Measurements from ENCODE around the gene STARD4.

The STARD4 gene

DNA sequence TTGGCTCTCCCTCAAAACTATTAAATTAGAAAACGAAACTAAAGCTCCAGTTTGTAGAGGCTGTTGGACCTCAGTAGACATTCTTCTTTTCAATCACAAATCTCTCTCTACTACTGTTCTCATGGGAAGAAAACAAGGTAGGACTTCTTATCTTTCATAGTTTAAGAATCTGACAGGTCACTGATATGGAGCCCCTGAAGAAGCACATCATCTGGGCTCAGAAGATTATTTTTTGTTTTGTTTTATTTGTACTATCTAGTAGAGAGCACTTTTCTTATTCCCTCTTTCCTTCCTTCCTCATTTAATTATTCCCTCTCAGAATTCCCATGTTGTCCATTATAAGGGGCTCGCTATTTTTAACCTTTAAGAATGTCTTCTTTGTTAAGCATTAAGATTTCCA, 26.3 kb downstream of the STARD4 start:
- DNase-seq (ENCODE audit: low read depth, low spot score) = no peak
- H3K4me3 ChIP-seq (ENCODE audit: low read length) = no peak overlapping the region

DNA sequence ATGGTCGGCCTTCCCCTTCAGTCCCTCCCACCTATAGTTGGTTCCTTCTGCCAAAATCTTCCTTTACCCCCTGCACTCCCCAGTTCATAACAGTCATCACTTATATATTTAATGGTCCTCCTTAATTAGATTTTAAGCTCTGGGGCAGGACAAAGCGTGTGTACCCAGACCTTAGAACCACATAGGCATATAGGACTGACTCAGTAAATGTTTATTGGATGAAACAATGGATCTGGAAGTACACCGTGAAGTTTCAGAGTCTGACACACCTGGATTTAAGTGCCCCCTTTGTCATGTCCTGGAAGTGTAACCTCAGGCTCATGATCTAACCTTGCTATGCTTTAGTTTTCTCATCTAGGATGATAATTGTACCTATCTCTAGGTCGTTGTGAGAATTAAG, 32.0 kb downstream of the STARD4 start:
- no peak overlapping the region for H3K4me3 ChIP-seq (ENCODE audit: low read length)
- no peak for DNase-seq (ENCODE audit: low read depth, low spot score)

DNA sequence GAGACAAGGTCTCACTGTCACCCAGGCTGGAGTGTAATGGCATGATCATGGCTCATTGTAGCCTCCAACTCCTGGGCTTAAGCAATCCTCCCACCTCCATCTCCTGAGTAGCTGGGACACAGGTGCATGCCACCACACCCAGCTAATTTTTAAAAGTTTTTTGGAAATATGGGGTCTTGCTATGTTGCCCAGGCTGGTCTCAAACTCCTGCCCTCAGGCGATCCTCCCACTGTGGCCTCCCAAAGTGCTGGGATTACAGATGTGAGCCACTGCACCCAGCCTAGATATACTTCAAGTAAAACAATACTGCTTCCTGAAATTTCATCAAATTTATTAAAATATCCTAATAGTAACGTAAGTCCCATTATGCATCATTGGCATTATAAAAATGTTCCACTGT, 33.4 kb downstream of the STARD4 start:
- no peak overlapping the region for H3K4me3 ChIP-seq (ENCODE audit: low read length)
- no peak for DNase-seq (ENCODE audit: low read depth, low spot score)

DNA sequence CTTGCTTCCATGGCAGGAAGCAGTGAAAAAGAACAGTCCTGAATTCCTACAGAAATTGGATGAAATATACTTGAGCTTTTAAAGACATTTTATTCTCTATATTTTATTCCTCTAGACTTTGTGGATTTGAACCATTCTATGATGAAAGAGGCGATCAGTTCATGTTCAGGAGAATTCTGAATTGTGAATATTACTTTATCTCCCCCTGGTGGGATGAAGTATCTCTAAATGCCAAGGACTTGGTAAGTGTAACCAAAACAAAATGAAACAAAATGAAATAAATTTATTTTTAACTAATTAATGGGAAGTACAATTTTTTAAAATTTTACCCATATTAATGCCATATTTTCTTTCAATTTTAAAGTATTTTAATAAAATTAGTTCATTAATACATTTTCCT, 34.1 kb downstream of the STARD4 start:
- no peak for DNase-seq (ENCODE audit: low read depth, low spot score)
- no peak overlapping the region for H3K4me3 ChIP-seq (ENCODE audit: low read length)

DNA sequence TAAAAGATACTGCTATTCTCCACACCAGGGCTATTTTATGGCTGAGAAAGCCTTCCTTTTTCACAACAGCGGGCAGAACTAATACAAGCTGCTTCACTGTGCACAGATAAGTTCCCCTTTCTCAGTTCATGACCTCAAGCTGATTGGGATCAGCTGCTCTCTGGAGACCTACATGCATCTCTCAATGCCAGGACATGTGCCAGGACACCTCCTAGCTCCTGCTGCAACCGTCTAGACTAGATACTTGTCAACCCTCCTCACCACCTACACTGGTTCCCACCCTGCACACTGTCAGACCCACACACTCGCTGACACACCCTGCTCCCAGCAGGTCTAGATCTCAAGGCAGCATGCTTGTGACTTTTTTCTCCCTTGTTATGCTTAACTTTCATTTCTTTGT, 39.8 kb downstream of the STARD4 start:
- DNase-seq (ENCODE audit: low read depth, low spot score) = no peak
- H3K4me3 ChIP-seq (ENCODE audit: low read length) = no peak overlapping the region

DNA sequence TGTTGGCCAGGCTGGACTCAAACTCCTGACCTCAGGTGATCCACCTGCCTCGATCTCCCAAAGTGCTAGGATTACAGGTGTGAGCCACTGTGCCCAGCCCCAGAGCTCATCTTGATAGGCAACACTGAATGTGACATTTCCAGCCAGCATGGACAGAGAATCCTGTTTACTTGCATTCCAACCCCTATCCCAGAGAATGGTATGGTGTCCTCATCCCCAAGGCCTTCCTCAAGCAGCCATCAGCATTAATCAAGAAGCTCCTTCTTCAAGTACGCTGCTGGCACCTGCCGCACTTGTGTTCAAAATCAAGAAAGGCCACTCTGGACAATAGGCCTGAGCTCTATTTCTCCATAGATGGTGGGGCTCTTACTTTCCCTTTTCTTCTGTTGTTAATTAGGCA, 40.2 kb downstream of the STARD4 start:
- no peak overlapping the region for H3K4me3 ChIP-seq (ENCODE audit: low read length)
- no peak for DNase-seq (ENCODE audit: low read depth, low spot score)

DNA sequence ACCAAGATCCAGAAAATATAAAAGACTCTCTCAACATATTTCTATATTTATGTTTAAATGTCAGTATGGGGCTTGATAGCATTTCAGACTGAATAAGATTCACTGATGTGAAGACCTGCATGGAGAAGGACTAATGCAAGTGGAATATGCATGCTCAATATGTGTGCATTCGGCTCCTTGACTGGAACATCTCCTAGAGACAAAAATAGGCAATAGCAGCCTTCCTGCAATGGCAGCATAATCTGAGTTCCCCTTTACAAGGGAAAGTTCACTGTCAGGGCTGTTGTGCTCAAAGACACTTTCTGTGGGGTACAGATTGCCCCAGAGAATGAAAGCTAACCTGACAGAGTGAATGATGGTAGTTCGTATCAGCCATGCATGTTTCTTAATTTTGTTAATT, 42.4 kb downstream of the STARD4 start:
- no peak for DNase-seq (ENCODE audit: low read depth, low spot score)
- H3K4me3 ChIP-seq (ENCODE audit: low read length) = no peak overlapping the region

DNA sequence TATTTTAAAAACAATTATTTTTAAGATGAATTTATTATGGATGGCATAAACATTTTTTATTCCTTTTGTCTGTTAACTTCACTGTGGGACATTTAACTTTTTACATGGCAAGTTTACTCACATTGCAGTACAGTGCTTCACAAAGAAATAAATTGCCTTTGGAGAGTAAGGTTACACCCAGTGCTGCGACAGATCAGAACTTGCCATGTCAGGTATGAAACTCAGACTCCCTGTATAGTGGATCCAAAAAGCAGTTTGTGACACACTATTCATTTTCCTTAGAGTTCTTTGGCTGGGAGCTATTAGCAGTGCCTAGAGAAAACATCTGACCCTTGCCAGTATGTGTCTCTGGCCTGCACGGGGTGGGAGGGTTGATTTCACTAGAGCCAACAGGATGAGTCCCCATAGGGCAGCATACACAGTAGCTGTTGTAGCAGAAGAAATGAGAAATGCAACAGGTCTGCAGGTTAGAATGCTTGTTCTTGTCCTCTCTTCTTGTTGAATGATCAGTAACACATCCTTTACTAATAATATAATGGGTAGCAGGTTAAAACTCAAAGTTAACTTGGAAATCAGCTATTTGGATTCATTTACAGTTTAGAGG, 42.9 kb downstream of the STARD4 start:
- no peak overlapping the region for H3K4me3 ChIP-seq (ENCODE audit: low read length)
- no peak for DNase-seq (ENCODE audit: low read depth, low spot score)

DNA sequence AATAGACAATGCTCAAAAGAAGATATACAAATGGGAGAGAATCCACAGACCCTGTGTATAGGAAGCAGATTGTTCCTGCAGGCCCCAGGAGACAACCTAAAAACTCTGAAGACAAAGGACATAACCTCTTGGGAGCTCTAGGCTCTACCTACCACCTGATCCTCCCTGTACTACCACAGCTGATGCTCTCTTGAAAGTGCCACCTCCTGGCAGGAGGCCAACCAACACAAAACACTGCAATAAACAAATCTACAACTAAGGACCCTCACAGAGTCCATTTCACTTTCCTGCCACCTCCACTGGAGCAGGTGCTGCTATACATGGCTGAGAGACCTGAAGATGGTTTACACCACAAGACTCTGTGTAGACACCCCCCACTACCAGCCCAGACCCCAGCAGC, 49.0 kb downstream of the STARD4 start:
- no peak overlapping the region for H3K4me3 ChIP-seq (ENCODE audit: low read length)
- peak; percentile 12 for DNase-seq (ENCODE audit: low read depth, low spot score)

DNA sequence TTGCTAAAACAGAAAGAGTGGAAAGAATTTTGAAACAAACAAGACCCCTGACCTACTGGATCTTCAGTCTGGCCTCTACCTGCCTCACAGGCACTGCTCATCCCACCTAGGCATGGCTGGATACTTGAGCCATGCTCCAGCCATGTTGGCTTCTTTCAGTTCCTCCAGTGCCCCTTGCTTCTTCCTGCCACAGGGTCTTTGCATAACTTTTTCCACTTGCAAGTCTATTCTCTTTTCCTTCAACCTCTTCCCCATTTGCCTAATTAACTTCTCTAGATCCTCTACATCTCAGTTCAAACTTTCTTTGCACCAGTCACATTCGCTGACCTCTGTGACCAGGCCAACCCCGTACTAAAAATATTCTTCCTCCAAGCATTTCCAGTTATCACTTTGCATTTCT, 50.4 kb downstream of the STARD4 start:
- DNase-seq (ENCODE audit: low read depth, low spot score) = no peak
- no peak overlapping the region for H3K4me3 ChIP-seq (ENCODE audit: low read length)

DNA sequence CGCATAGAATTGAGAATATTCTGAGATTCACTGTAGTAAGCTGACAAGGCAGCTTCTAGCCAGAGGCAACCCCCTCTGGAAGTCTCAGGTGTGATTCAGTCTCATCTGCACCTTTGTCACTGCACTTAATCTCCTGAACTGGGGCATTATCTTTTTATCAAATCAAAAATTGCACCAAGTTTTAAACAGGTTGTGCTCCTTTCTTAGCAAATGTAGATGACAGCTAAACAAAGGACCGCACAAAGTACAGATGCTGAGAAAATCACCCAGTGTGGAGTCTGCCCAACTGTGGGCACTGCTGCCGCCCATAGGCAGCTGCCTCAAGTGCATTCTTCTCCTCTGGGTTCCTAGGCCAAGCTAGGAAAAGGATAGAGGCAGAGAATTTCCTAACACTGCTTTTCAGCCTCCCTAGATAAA, 51.1 kb downstream of the STARD4 start:
- DNase-seq (ENCODE audit: low read depth, low spot score) = peak; percentile 17
- no peak overlapping the region for H3K4me3 ChIP-seq (ENCODE audit: low read length)

DNA sequence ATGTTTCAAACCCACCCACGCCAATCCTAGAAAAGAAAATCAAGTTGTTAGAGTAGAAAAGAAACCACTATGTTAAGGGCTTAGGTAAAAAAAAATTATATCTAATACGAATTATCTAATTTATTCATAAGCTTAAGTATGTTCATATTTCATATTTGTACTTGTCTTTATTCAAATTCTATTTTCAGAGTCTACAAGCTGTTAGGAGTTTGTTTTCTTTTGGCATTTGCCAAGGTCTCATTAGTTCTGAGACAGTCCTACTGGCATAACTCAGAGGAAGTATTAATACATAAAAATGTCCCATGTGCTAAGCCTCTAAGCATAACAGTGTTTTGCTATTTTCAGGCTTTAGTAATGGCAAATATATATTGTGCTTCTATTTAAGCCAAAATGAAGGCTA, 57.6 kb downstream of the STARD4 start:
- DNase-seq (ENCODE audit: low read depth, low spot score) = no peak

DNA sequence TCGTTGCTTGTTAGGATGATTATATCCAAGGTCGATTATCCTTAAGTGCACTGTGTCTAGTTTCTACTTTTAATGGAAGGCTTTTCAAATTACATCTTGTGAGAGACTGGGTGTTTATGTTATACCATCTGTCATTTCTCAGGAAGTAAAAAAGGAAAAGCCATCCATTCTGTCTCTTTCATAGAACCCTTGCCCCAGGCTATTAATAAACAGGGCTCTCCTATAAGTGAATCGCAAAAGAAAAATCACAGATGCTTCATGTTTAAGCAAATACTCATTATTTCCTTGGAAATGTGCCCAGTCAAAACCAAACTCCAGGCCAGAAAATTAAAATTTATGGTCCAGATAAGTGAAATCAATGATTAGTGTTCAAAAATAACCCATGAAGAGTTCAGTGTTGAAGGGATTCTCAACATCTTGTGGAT, 58.1 kb downstream of the STARD4 start:
- DNase-seq (ENCODE audit: low read depth, low spot score) = no peak
- no peak overlapping the region for H3K4me3 ChIP-seq (ENCODE audit: low read length)

More for the DNA sequence above, 57.6 kb downstream of the STARD4 start:
- no peak overlapping the region for H3K4me3 ChIP-seq (ENCODE audit: low read length)

DNA sequence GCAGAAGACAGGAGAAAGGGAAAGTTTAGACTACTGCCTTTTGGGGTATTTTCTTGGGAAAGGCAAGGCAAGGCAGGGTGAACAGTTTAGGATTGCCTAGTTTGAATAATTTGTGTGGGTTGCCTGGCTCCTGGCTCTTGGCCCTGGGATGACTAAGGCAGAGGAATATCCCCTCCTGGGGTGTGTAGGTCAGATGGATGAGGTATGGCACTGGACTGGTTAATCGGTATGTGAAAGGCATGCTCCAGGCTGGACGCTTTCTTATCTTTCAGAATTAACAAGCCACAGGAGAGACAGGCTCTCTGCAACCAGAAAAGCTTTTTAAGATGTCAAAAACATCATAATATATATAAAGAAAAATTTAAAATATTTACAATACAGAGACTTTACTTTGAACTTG, 58.6 kb downstream of the STARD4 start:
- H3K4me3 ChIP-seq (ENCODE audit: low read length) = no peak overlapping the region
- DNase-seq (ENCODE audit: low read depth, low spot score) = no peak

DNA sequence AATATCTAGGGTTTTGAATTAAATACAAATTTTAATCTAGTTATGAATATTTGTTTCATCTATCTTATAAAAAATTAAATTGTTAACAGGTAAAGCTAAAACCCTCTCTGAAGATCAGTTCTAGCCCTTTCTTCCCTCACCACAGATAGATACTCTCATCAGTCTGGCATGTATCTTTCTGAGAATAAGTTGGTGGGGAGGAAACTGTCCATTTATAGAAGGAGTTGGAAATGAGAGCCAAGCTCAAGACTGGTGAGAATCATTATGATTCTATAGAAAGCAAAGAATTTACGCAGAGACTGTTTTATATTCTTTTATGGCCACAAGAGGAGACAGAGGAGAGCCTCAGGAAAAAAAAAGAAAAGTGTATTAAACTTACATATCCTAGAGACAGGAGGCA, 59.0 kb downstream of the STARD4 start:
- DNase-seq (ENCODE audit: low read depth, low spot score) = no peak
- no peak overlapping the region for H3K4me3 ChIP-seq (ENCODE audit: low read length)

DNA sequence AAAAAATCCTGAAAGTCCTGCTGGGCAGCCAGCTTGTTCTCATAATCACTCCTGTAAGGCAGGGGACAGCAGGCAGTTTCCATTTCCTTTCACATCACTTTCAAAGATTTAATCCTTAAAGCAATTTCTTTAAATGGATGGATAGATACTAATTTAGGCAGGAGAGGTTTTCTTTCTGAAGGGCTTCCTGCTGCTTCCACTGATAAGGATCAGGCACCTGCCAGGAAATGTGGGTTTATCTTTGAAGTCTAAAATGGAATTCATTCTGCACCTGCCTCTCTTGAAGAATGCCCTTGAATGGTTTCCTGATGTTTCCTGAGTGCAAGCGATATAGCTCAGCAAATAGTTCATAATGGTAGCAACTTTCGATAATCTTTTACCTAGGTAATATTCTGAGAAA, 64.5 kb downstream of the STARD4 start:
- peak; percentile 82 for DNase-seq (ENCODE audit: low read depth, low spot score)

DNA sequence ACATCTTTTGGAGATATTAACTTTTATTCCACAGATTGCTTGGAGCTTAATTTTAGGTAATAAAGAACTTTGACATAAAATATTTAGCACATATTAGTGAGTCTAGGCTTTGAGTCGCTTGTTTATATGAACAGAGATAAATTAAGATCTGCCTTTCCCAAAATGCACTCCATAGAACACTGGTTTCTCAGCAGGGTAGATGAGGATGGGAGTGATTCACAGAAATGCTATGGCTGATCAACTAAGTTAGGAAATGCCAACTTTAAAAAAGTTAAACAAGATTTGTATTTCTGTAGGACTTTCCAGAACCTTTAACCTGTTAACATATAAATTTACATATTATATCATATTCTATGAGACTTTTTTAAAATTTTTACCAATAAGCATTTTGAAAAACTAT, 65.2 kb downstream of the STARD4 start:
- no peak for DNase-seq (ENCODE audit: low read depth, low spot score)

More for the DNA sequence above, 64.5 kb downstream of the STARD4 start:
- H3K4me3 ChIP-seq (ENCODE audit: low read length) = no peak overlapping the region

More for the DNA sequence above, 65.2 kb downstream of the STARD4 start:
- H3K4me3 ChIP-seq (ENCODE audit: low read length) = no peak overlapping the region

Measured in Jurkat, Clone E6-1 (cell line).